ENCODE data around the gene DPP9. TPM values are rescaled to one million over a fixed set of nuclear protein-coding genes. Genes with fewer than 3 reads are reported as not detected.
A peak's percentile ranks its signal among the peaks of the same experiment; 100 is the strongest.

The DPP9 gene
- total and polyA plus RNA-seq, 2 of the 13 experiments (the other 11 are each of a cell fraction or from before 2014, with no cell fraction given): 8.4 to 25.8 TPM

GRCh38 chr19:4664642-4665041 lies 59.0 kb downstream of the DPP9 start:
- no peak overlapping the region for H2AFZ ChIP-seq (ENCODE audit: low read length)
- DNase-seq (ENCODE audit: low spot score) (no peak), FAIRE-seq (no peak), ATAC-seq (no peak)
- H3K4me2 ChIP-seq (ENCODE audit: low read depth, low read length): no peak overlapping the region
- no peak overlapping the region for H3K27ac ChIP-seq (ENCODE audit: extremely low read length, insufficient read depth, low read length)
- intact Hi-C loops (cut with micrococcal nuclease; ENCODE audit: unreplicated experiment): no loop called here
- H4K20me1 ChIP-seq (ENCODE audit: insufficient read depth, low read length): peaks cover 6% of the 10 kb centered on the region
- BruUV-seq (replicated peaks): no TSS peak
- ChIA-PET POLR2A (no interaction called here), CTCF (ENCODE audit: low intra/inter-chr PET ratio, low total read pairs) (no interaction called here)
- in situ Hi-C loops (cut with HindIII; ENCODE audit: extremely low pct_ligation_motif_present, low pct_unique_long_range_greater_than_20kb): no loop called here
- no peak overlapping the region for H3K4me3 ChIP-seq (replicated peaks in 1 of 3; ENCODE audit: insufficient read depth in 1 of 3, low read depth in 2 of 3, low read length in 3 of 3)
- peaks cover 23% of the 10 kb centered on the region for H3K79me2 ChIP-seq (ENCODE audit: insufficient read depth, low read length)
- WGBS (ENCODE audit: low lambda C conversion rate): 96% methylated on average over 10 of the region's 12 CpGs
- TF ChIP-seq RBFOX2 (IDR thresholded peaks at IDR 0.05; ENCODE audit: low read depth, low read length) (0 out of 2 replicates have a peak, but pooled peaks have one; percentile 18), POLR2A (IDR thresholded peaks at IDR 0.05; ENCODE audit: insufficient read depth in 1 of 2, low read depth in 2 of 2, low read length in 2 of 2) (peak; percentile 17 to 18; a peak in 2 of 4 replicates), HMGA1 (CRISPR knock-in tag; conservative IDR thresholded peaks at IDR 0.05) (no peak), AGO2 (optimal IDR thresholded peaks at IDR 0.05; ENCODE audit: low read depth, low read length) (peak; percentile 36), POLR2AphosphoS2 (IDR thresholded peaks at IDR 0.05; ENCODE audit: low read depth, low read length) (peak; percentile 49; the same call in 1 of the 2 replicates), KLF6 (CRISPR knock-in tag; IDR thresholded peaks at IDR 0.05) (no peak), ZFP36 (IDR thresholded peaks at IDR 0.05; ENCODE audit: borderline replicate concordance, low read depth, low read length, partially characterized antibody) (no peak)
- TF ChIP-seq, protein P1, sequence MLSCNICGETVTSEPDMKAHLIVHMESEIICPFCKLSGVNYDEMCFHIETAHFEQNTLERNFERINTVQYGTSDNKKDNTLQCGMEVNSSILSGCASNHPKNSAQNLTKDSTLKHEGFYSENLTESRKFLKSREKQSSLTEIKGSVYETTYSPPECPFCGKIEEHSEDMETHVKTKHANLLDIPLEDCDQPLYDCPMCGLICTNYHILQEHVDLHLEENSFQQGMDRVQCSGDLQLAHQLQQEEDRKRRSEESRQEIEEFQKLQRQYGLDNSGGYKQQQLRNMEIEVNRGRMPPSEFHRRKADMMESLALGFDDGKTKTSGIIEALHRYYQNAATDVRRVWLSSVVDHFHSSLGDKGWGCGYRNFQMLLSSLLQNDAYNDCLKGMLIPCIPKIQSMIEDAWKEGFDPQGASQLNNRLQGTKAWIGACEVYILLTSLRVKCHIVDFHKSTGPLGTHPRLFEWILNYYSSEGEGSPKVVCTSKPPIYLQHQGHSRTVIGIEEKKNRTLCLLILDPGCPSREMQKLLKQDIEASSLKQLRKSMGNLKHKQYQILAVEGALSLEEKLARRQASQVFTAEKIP (CRISPR knock-in tag; IDR thresholded peaks at IDR 0.05; ENCODE audit: borderline replicate concordance): no peak
- H3K9me3 ChIP-seq (ENCODE audit: low read length): no peaks in the 10 kb centered on the region
- H3K27me3 ChIP-seq (ENCODE audit: control insufficient read depth in 1 of 2, insufficient read depth in 2 of 2, low read length in 2 of 2): no peaks in the 10 kb centered on the region; a peak in 1 of 5 replicates
- H3K36me3 ChIP-seq (replicated peaks in 1 of 2; ENCODE audit: control insufficient read depth in 1 of 2, insufficient read depth in 2 of 2, low read length in 2 of 2): peaks cover 28 to 66% of the 10 kb centered on the region in 2 experiments
- no peak overlapping the region for H3K9ac ChIP-seq (ENCODE audit: insufficient read depth, low read depth, low read length)
- H3K4me1 ChIP-seq (ENCODE audit: insufficient read depth, low read length): peaks cover 15% of the 10 kb centered on the region
